Liver (tissue), 3 donors: ENCODE data around the gene GRAMD1A.
A peak's percentile ranks its signal among the peaks of the same experiment; 100 is the strongest.

Experiments
- HNF4A ChIP-seq, 2 donors: conservative IDR thresholded peaks; 2 replicates each; pipeline ENCODE4 v1.6.1; 2016; ENCODE audit warnings: antibody characterized with exemption in 2 of 2, mild to moderate bottlenecking in 2 of 2
- JUND ChIP-seq, 2 donors: IDR thresholded peaks; 2 replicates each; pipeline ENCODE4 v1.6.1; 2016; ENCODE audit warnings: antibody characterized with exemption in 2 of 2
- NR2F2 ChIP-seq: IDR thresholded peaks from 2 replicates; pipeline ENCODE4 v1.6.1; 2016; ENCODE audit warnings: antibody characterized with exemption
- SP1 ChIP-seq: IDR thresholded peaks from 2 replicates; pipeline ENCODE4 v1.6.1; 2018; ENCODE audit warnings: antibody characterized with exemption, mild to moderate bottlenecking
- TAF1 ChIP-seq: conservative IDR thresholded peaks from 2 replicates; pipeline ENCODE4 v1.6.1; 2016; ENCODE audit warnings: antibody characterized with exemption, mild to moderate bottlenecking
- YY1 ChIP-seq: IDR thresholded peaks from 2 replicates; pipeline ENCODE4 v1.6.1; 2016; ENCODE audit warnings: antibody characterized with exemption, mild to moderate bottlenecking
- TF ChIP-seq, protein P1 (sequence below): IDR thresholded peaks from 2 replicates; pipeline ENCODE4 v1.6.1; 2016; ENCODE audit warnings: antibody characterized with exemption, mild to moderate bottlenecking
- TF ChIP-seq, protein P2 (sequence below): fragments of 150-350 bp; IDR thresholded peaks from 2 replicates; pipeline ENCODE4 v1.5.1; 2017; ENCODE audit warnings: improper control_type of control experiment, low read depth, low read length; ENCODE audit not compliant: missing input control
- TF ChIP-seq, protein P3 (sequence below): IDR thresholded peaks from 2 replicates; pipeline ENCODE4 v1.6.1; 2016; ENCODE audit warnings: antibody characterized with exemption
- TF ChIP-seq, protein P4 (sequence below): IDR thresholded peaks from 2 replicates; pipeline ENCODE4 v1.6.1; 2016; ENCODE audit warnings: antibody characterized with exemption
- TF ChIP-seq, protein P5 (sequence below): IDR thresholded peaks from 2 replicates; pipeline ENCODE4 v1.6.1; 2016; ENCODE audit warnings: antibody characterized with exemption
- donor health status: healthy.
- donor health status: healthy.

DNA sequence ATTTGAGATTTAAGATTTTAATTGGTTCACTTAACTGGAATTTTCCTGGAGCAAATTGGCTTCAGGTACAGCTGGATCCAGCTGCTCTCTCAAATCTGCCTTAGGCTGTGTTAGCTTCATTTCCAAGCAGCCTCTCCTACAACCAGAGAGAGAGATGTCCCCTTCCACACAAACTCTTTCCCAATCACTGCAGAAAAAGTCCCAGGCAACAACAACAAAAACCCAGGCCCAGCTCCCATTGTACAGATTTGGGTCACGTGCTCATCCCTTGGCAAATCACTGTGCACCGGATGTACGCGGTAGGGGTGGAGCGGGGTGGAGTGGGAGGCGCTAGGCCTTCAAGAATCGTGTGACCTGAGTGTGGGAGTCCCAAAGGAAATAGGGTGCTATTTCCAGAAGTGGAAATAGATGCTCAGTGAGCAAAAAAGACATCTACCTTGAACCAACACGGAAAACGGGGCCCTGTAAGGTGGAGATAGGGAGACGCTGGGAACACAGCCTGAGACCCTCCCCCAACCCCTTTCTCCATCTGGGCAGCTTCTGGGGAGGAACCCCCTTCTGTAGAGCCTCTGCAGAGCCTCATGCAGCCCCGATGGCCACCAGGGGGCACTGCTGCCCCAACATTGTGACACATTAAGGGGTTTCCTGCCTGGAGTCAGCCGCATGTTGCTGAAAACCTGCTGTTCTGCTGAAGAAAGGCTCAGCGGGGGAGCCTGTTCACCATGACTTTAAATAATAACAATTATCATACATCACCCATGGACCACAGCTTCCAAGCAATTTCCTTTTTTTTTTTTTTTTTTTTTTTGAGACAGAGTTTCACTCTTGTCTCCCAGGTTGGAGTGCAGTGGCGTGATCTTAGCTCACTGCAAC, 66.8 kb downstream of the GRAMD1A start:
- TF ChIP-seq, protein P1, sequence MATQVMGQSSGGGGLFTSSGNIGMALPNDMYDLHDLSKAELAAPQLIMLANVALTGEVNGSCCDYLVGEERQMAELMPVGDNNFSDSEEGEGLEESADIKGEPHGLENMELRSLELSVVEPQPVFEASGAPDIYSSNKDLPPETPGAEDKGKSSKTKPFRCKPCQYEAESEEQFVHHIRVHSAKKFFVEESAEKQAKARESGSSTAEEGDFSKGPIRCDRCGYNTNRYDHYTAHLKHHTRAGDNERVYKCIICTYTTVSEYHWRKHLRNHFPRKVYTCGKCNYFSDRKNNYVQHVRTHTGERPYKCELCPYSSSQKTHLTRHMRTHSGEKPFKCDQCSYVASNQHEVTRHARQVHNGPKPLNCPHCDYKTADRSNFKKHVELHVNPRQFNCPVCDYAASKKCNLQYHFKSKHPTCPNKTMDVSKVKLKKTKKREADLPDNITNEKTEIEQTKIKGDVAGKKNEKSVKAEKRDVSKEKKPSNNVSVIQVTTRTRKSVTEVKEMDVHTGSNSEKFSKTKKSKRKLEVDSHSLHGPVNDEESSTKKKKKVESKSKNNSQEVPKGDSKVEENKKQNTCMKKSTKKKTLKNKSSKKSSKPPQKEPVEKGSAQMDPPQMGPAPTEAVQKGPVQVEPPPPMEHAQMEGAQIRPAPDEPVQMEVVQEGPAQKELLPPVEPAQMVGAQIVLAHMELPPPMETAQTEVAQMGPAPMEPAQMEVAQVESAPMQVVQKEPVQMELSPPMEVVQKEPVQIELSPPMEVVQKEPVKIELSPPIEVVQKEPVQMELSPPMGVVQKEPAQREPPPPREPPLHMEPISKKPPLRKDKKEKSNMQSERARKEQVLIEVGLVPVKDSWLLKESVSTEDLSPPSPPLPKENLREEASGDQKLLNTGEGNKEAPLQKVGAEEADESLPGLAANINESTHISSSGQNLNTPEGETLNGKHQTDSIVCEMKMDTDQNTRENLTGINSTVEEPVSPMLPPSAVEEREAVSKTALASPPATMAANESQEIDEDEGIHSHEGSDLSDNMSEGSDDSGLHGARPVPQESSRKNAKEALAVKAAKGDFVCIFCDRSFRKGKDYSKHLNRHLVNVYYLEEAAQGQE, result no peak
- TF ChIP-seq, protein P2, sequence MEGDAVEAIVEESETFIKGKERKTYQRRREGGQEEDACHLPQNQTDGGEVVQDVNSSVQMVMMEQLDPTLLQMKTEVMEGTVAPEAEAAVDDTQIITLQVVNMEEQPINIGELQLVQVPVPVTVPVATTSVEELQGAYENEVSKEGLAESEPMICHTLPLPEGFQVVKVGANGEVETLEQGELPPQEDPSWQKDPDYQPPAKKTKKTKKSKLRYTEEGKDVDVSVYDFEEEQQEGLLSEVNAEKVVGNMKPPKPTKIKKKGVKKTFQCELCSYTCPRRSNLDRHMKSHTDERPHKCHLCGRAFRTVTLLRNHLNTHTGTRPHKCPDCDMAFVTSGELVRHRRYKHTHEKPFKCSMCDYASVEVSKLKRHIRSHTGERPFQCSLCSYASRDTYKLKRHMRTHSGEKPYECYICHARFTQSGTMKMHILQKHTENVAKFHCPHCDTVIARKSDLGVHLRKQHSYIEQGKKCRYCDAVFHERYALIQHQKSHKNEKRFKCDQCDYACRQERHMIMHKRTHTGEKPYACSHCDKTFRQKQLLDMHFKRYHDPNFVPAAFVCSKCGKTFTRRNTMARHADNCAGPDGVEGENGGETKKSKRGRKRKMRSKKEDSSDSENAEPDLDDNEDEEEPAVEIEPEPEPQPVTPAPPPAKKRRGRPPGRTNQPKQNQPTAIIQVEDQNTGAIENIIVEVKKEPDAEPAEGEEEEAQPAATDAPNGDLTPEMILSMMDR, result peak; percentile 90
- TF ChIP-seq, protein P3, sequence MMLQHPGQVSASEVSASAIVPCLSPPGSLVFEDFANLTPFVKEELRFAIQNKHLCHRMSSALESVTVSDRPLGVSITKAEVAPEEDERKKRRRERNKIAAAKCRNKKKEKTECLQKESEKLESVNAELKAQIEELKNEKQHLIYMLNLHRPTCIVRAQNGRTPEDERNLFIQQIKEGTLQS, result no peak
- TF ChIP-seq JUND (IDR thresholded peaks at IDR 0.05), result peak in 1 of 2 donors; percentile 8
- TF ChIP-seq, protein P4, sequence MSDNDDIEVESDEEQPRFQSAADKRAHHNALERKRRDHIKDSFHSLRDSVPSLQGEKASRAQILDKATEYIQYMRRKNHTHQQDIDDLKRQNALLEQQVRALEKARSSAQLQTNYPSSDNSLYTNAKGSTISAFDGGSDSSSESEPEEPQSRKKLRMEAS, result no peak
- peak; percentile 36 for TF ChIP-seq YY1
- TF ChIP-seq TAF1, result no peak
- TF ChIP-seq SP1, result peak; percentile 34
- no peak for TF ChIP-seq NR2F2
- no peak for TF ChIP-seq HNF4A (conservative IDR thresholded peaks at IDR 0.05)
- TF ChIP-seq, protein P5, sequence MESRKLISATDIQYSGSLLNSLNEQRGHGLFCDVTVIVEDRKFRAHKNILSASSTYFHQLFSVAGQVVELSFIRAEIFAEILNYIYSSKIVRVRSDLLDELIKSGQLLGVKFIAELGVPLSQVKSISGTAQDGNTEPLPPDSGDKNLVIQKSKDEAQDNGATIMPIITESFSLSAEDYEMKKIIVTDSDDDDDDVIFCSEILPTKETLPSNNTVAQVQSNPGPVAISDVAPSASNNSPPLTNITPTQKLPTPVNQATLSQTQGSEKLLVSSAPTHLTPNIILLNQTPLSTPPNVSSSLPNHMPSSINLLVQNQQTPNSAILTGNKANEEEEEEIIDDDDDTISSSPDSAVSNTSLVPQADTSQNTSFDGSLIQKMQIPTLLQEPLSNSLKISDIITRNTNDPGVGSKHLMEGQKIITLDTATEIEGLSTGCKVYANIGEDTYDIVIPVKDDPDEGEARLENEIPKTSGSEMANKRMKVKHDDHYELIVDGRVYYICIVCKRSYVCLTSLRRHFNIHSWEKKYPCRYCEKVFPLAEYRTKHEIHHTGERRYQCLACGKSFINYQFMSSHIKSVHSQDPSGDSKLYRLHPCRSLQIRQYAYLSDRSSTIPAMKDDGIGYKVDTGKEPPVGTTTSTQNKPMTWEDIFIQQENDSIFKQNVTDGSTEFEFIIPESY, result no peak
